Liver (tissue), 3 donors: ENCODE results near the gene EMP1.

Source experiments
- EGR1 ChIP-seq, 2 donors: IDR thresholded peaks; 2 replicates each; pipeline ENCODE4 v1.6.1; 2016 to 2018; ENCODE audit warnings: antibody characterized with exemption in 2 of 2, low read depth in 2 of 2
- SP1 ChIP-seq: IDR thresholded peaks from 2 replicates; pipeline ENCODE4 v1.6.1; 2018; ENCODE audit warnings: antibody characterized with exemption, mild to moderate bottlenecking
- TF ChIP-seq, protein P1 (sequence below): fragments of 150-350 bp; IDR thresholded peaks from 2 replicates; pipeline ENCODE4 v1.5.1; 2017; ENCODE audit warnings: improper control_type of control experiment, low read depth, low read length; ENCODE audit not compliant: missing input control
- donor health status: healthy.
- donor health status: healthy.

DNA sequence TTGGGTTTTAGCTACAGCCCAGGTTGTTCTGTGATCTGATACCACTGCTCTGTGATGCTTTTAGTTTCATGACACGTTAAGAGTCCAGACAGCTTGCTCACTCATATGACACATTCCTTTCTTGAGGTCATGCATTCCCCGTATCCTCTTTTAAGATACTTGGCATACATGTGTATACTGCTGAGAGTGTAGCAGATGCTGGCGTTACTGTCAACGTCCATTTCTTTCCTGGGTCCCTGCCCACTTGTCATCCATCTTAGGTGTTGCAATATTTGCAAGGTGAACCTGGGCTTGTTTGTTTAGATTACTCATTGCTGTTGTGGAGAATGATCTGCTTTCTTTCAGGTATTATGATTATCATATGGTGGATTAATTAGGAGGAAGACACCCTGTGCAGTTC lies 9.1 kb upstream of the EMP1 start:
- TF ChIP-seq, protein P1, sequence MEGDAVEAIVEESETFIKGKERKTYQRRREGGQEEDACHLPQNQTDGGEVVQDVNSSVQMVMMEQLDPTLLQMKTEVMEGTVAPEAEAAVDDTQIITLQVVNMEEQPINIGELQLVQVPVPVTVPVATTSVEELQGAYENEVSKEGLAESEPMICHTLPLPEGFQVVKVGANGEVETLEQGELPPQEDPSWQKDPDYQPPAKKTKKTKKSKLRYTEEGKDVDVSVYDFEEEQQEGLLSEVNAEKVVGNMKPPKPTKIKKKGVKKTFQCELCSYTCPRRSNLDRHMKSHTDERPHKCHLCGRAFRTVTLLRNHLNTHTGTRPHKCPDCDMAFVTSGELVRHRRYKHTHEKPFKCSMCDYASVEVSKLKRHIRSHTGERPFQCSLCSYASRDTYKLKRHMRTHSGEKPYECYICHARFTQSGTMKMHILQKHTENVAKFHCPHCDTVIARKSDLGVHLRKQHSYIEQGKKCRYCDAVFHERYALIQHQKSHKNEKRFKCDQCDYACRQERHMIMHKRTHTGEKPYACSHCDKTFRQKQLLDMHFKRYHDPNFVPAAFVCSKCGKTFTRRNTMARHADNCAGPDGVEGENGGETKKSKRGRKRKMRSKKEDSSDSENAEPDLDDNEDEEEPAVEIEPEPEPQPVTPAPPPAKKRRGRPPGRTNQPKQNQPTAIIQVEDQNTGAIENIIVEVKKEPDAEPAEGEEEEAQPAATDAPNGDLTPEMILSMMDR = no peak
- TF ChIP-seq SP1 (no peak), EGR1 (IDR thresholded peaks at IDR 0.05; ENCODE audit: low read depth in 2 of 2) (no peak)
